Keratinocyte (primary cell): ENCODE results near the gene MSL1. TPM values are rescaled to one million over a fixed set of nuclear protein-coding genes. Genes with fewer than 3 reads are reported as not detected.

Experiments
- DNase-seq: peaks from one replicate; pipeline ENCODE4 v3.0.0-alpha.2; 2011; ENCODE audit warnings: low read depth, missing footprints, low spot score
- FAIRE-seq: peaks from 2 replicates; lab custom pipeline; 2011; peaks lifted over from hg19 to GRCh38; lab: Jason Lieb, UNC
- H2AFZ ChIP-seq: 2 replicates; pipeline ENCODE4 v1.6.0; 2012; ENCODE audit warnings: low read length, control low read depth, inconsistent platforms; ENCODE audit not compliant: control insufficient read depth
- H3K27ac ChIP-seq: 2 replicates; pipeline ENCODE4 v1.5.1; 2011; ENCODE audit warnings: low read length; ENCODE audit not compliant: control insufficient read depth, insufficient read depth
- H3K27me3 ChIP-seq: 3 replicates; pipeline ENCODE4 v1.6.0; 2011; ENCODE audit warnings: low read length; ENCODE audit not compliant: control insufficient read depth, insufficient read depth; ENCODE audit errors: extremely low read depth
- H3K36me3 ChIP-seq, 2 experiments: 2 replicates in 1 of 2; 3 replicates in 1 of 2; pipeline ENCODE4 v1.5.1; 2011; ENCODE audit warnings: low read length in 2 of 2, mild to moderate bottlenecking in 1 of 2; ENCODE audit not compliant: control insufficient read depth in 2 of 2, insufficient read depth in 2 of 2; ENCODE audit errors: extremely low read depth in 1 of 2
- H3K4me1 ChIP-seq: 3 replicates; pipeline ENCODE4 v1.5.1; 2011; ENCODE audit warnings: low read length; ENCODE audit not compliant: control insufficient read depth, insufficient read depth; ENCODE audit errors: extremely low read depth
- H3K4me2 ChIP-seq: 3 replicates; pipeline ENCODE4 v1.6.0; 2011; ENCODE audit warnings: low read depth, low read length; ENCODE audit not compliant: control insufficient read depth, insufficient read depth; ENCODE audit errors: extremely low read depth
- H3K4me3 ChIP-seq, 3 experiments: fragments of 200-600 bp in 1 of 3; sonication (generic) in 1 of 3; 2 replicates in 2 of 3; 3 replicates in 1 of 3; pipeline ENCODE4 v1.5.1; 2011 to 2016; ENCODE audit warnings: low read length in 3 of 3, mild to moderate bottlenecking in 3 of 3, control low read depth in 2 of 3, inconsistent platforms in 1 of 3, low read depth in 1 of 3, mixed read lengths in 1 of 3, mixed run types in 1 of 3, moderate library complexity in 1 of 3; ENCODE audit not compliant: control insufficient read depth in 2 of 3, insufficient read depth in 2 of 3; ENCODE audit errors: extremely low read depth in 1 of 3
- H3K79me2 ChIP-seq: 2 replicates; pipeline ENCODE4 v1.6.0; 2012; ENCODE audit warnings: low read length; ENCODE audit not compliant: control insufficient read depth, insufficient read depth
- H3K9ac ChIP-seq: 3 replicates; pipeline ENCODE4 v1.6.0; 2011; ENCODE audit warnings: low read length; ENCODE audit not compliant: control insufficient read depth, insufficient read depth; ENCODE audit errors: extremely low read depth
- H3K9me1 ChIP-seq: 3 replicates; pipeline ENCODE4 v1.6.0; 2011; ENCODE audit warnings: low read length; ENCODE audit not compliant: control insufficient read depth, insufficient read depth; ENCODE audit errors: extremely low read depth
- H3K9me3 ChIP-seq: 2 replicates; pipeline ENCODE4 v1.5.1; 2012; ENCODE audit warnings: low read depth, low read length; ENCODE audit not compliant: control insufficient read depth
- H4K20me1 ChIP-seq: 3 replicates; pipeline ENCODE4 v1.6.0; 2011; ENCODE audit warnings: low read length; ENCODE audit not compliant: control insufficient read depth, insufficient read depth; ENCODE audit errors: extremely low read depth
- EZH2 ChIP-seq: IDR thresholded peaks from one replicate; pipeline ENCODE4 v1.6.1; 2012; ENCODE audit warnings: inconsistent platforms, mild to moderate bottlenecking, low read length, moderate library complexity
- dilution Hi-C: fragments of 300-500 bp; cut with MboI; formaldehyde crosslinking; loops from one replicate; pipeline ENCODE4 v1.7.0; 2020; ENCODE audit warnings: low sequenced_read_pairs; ENCODE audit not compliant: extremely low pct_ligation_motif_present
- polyA plus RNA-seq, 5 experiments: library from polyadenylated mRNA; depleted of rRNA in 3 of 5; stranded (reverse) in 3 of 5; stranded (forward) in 1 of 5; unstranded in 1 of 5; fragments of >200 nt; gene quantifications; 1 replicate in 1 of 5; 2 replicates in 3 of 5; 3 replicates in 1 of 5; pipeline versions ENCODE4 v1.2.1 to v1.2.3, GENCODE V29; 2011 to 2012; ENCODE audit warnings: missing spikeins in 2 of 5, low read depth in 1 of 5, low replicate concordance in 1 of 5
- TF ChIP-seq, protein P1 (sequence below), 3 experiments: IDR thresholded peaks in 1 of 3; conservative IDR thresholded peaks in 1 of 3; optimal IDR thresholded peaks in 1 of 3; 2 replicates in 2 of 3; 3 replicates in 1 of 3; pipeline versions ENCODE3 to v1.5.1; 2011; ENCODE audit warnings: low read length in 3 of 3, mild to moderate bottlenecking in 3 of 3, moderate library complexity in 2 of 3, control low read depth in 1 of 3, inconsistent platforms in 1 of 3; ENCODE audit not compliant: insufficient read depth in 2 of 3; ENCODE audit errors: extremely low read depth in 1 of 3

The MSL1 gene
- polyA plus RNA-seq, 1 donor (not counting 4 experiments of a cell fraction or from before 2014, with no cell fraction given) = 66.8 TPM

DNA sequence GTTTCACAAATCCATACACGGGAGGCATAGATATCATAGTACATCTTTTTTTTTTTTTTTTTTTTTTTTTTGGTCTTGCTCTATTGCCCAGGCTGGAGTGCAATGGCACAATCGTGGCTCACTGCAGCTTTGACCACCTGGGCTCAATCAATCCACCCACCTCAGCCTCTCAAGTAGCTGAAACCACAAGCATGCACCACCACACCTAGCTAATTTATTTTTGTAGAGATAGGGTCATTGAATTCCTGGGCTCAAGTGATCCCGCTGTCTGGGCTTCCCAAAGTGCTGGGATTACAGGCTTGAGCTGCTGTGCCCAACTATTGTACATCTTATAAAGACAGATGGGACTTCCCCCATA is 52.0 kb downstream of the MSL1 start:
- Histone ChIP-seq H3K4me2 (no peak overlapping the region), H3K27ac (no peak overlapping the region)

DNA sequence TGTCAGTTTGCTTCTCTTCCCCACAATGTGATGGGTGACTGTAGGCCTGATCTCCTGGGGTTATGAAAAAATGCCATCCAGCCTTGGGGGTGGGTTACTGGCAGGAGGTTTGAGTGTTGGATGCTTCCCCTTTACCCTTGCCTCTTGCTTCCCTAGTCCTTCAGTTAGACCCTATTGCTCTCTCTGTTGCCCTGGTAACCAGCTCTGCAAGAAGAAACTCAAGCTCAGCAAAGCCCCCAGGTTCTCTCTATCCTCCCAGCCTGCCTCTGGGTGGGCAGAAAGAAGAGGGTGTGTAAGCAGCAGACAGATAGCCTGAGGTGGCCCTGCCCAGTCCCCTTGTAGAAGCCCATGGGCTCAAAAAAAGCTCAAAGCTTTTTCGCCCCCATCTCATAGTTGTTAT is 52.7 kb downstream of the MSL1 start:
- no peak overlapping the region for H3K4me2 ChIP-seq
- H3K36me3 ChIP-seq = peaks cover 18% of the 10 kb centered on the region in 2 experiments
- DNase-seq (no peak), FAIRE-seq (no peak)
- dilution Hi-C loops = no loop called here
- no peaks in the 10 kb centered on the region for H3K9me1 ChIP-seq
- H3K4me1 ChIP-seq = peaks cover 25% of the 10 kb centered on the region
- no peak overlapping the region for H3K4me3 ChIP-seq
- no peak overlapping the region for H2AFZ ChIP-seq
- TF ChIP-seq, protein P1, sequence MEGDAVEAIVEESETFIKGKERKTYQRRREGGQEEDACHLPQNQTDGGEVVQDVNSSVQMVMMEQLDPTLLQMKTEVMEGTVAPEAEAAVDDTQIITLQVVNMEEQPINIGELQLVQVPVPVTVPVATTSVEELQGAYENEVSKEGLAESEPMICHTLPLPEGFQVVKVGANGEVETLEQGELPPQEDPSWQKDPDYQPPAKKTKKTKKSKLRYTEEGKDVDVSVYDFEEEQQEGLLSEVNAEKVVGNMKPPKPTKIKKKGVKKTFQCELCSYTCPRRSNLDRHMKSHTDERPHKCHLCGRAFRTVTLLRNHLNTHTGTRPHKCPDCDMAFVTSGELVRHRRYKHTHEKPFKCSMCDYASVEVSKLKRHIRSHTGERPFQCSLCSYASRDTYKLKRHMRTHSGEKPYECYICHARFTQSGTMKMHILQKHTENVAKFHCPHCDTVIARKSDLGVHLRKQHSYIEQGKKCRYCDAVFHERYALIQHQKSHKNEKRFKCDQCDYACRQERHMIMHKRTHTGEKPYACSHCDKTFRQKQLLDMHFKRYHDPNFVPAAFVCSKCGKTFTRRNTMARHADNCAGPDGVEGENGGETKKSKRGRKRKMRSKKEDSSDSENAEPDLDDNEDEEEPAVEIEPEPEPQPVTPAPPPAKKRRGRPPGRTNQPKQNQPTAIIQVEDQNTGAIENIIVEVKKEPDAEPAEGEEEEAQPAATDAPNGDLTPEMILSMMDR (optimal IDR thresholded peaks at IDR 0.05 in 1 of 3, IDR thresholded peaks at IDR 0.05 in 1 of 3, conservative IDR thresholded peaks at IDR 0.05 in 1 of 3; ENCODE audit: extremely low read depth in 1 of 3, insufficient read depth in 2 of 3, low read length in 3 of 3) = no peak
- no peak for TF ChIP-seq EZH2
- H3K27ac ChIP-seq = no peak overlapping the region
- no peaks in the 10 kb centered on the region for H3K27me3 ChIP-seq
- H3K79me2 ChIP-seq = no peaks in the 10 kb centered on the region
- H3K9me3 ChIP-seq = no peaks in the 10 kb centered on the region
- H4K20me1 ChIP-seq = no peaks in the 10 kb centered on the region
- no peak overlapping the region for H3K9ac ChIP-seq

More for the DNA sequence above, 52.0 kb downstream of the MSL1 start:
- DNase-seq = no peak
- no peak for FAIRE-seq
- TF ChIP-seq, protein P1 (optimal IDR thresholded peaks at IDR 0.05 in 1 of 3, IDR thresholded peaks at IDR 0.05 in 1 of 3, conservative IDR thresholded peaks at IDR 0.05 in 1 of 3; ENCODE audit: extremely low read depth in 1 of 3, insufficient read depth in 2 of 3, low read length in 3 of 3) = no peak
- no peak for TF ChIP-seq EZH2
- peaks cover 18% of the 10 kb centered on the region for H3K4me1 ChIP-seq
- no peaks in the 10 kb centered on the region for H3K27me3 ChIP-seq
- no peak overlapping the region for H3K9ac ChIP-seq
- peaks cover 20 to 25% of the 10 kb centered on the region in 2 experiments for H3K36me3 ChIP-seq
- no peak overlapping the region for H2AFZ ChIP-seq
- dilution Hi-C loops = no loop called here
- H3K4me3 ChIP-seq = no peak overlapping the region
- no peaks in the 10 kb centered on the region for H3K79me2 ChIP-seq
- no peaks in the 10 kb centered on the region for H4K20me1 ChIP-seq
- H3K9me1 ChIP-seq = no peaks in the 10 kb centered on the region
- no peaks in the 10 kb centered on the region for H3K9me3 ChIP-seq
